HepG2 (cell line): ENCODE results near the gene NAA15. TPM values are rescaled to one million over a fixed set of nuclear protein-coding genes. Genes with fewer than 3 reads are reported as not detected.

Experiments used
- ATAC-seq: fragments of 200-7000 bp; cut with Tn5 transposase; 3 replicates; pipeline ENCODE4 v1.9.1; 2020; ENCODE audit warnings: mild to moderate bottlenecking, moderate library complexity
- BruUV-seq: library from RNA; stranded (reverse); fragments of 400-500 nt; replicated peaks from 2 replicates; lab custom pipeline; 2021; lab: Mats Ljungman, UMichigan
- CTCF ChIA-PET: fragments of 300-600 bp; formaldehyde crosslinking; extraction: SDS; loops from one replicate; lab custom pipeline; 2021; ENCODE audit warnings: low total read pairs, inconsistent platforms, low intra/inter-chr PET ratio; lab: Yijun Ruan, JAX
- POLR2A ChIA-PET: fragments of 350-600 bp; sonication (Branson Sonifier 250); formaldehyde crosslinking; loops from one replicate; lab custom pipeline; 2020; ENCODE audit warnings: antibody characterized with exemption, inconsistent platforms; lab: Yijun Ruan, JAX
- DNase-seq: peaks from one replicate; pipeline ENCODE4 v3.0.0-alpha.2; 2015; ENCODE audit warnings: low spot score
- FAIRE-seq: peaks from 3 replicates; lab custom pipeline; 2011; peaks lifted over from hg19 to GRCh38; lab: Jason Lieb, UNC
- H2AFZ ChIP-seq: one replicate; pipeline ENCODE4 v1.6.1; 2011; ENCODE audit warnings: low read length, inconsistent platforms
- H3K27ac ChIP-seq: fragments of 300-600 bp; 3 replicates; pipeline ENCODE4 v1.8.0; 2011; ENCODE audit warnings: mixed run types, mild to moderate bottlenecking, mixed read lengths, low read length, inconsistent platforms; ENCODE audit not compliant: insufficient read depth; ENCODE audit errors: extremely low read length
- H3K27me3 ChIP-seq, 2 experiments: fragments of 200-600 bp in 1 of 2; 2 replicates in 1 of 2; 3 replicates in 1 of 2; pipeline versions ENCODE4 v1.6.0 to v1.8.0; 2011; ENCODE audit warnings: low read length in 2 of 2, mild to moderate bottlenecking in 2 of 2, moderate library complexity in 2 of 2, inconsistent platforms in 1 of 2; ENCODE audit not compliant: insufficient read depth in 2 of 2, control insufficient read depth in 1 of 2
- H3K36me3 ChIP-seq, 2 experiments: fragments of 200-600 bp in 1 of 2; replicated peaks in 1 of 2; 2 replicates in 1 of 2; 3 replicates in 1 of 2; pipeline versions ENCODE4 v1.5.1 to v1.8.0; 2011; ENCODE audit warnings: low read length in 2 of 2, inconsistent platforms in 1 of 2; ENCODE audit not compliant: insufficient read depth in 2 of 2, control insufficient read depth in 1 of 2
- H3K4me1 ChIP-seq: 2 replicates; pipeline ENCODE4 v1.5.1; 2012; ENCODE audit warnings: low read length, inconsistent platforms; ENCODE audit not compliant: insufficient read depth
- H3K4me2 ChIP-seq: 2 replicates; pipeline ENCODE4 v1.6.0; 2011; ENCODE audit warnings: low read depth, low read length, inconsistent platforms
- H3K4me3 ChIP-seq, 3 experiments: fragments of 200-600 bp in 1 of 3; sonication (generic), shearing (Covaris generic) in 1 of 3; replicated peaks in 1 of 3; 2 replicates each; pipeline ENCODE4 v1.5.1; 2011 to 2016; ENCODE audit warnings: low read length in 3 of 3, inconsistent platforms in 2 of 3, low read depth in 2 of 3, mild to moderate bottlenecking in 2 of 3, control low read depth in 1 of 3, mixed read lengths in 1 of 3; ENCODE audit not compliant: insufficient read depth in 1 of 3
- H3K79me2 ChIP-seq: one replicate; pipeline ENCODE4 v1.6.1; 2011; ENCODE audit warnings: low read length, inconsistent platforms; ENCODE audit not compliant: insufficient read depth
- H3K9ac ChIP-seq: 2 replicates; pipeline ENCODE4 v1.6.0; 2011; ENCODE audit warnings: mild to moderate bottlenecking, low read depth, low read length, inconsistent platforms; ENCODE audit not compliant: insufficient read depth
- H3K9me3 ChIP-seq: 2 replicates; pipeline ENCODE4 v1.5.1; 2012; ENCODE audit warnings: mild to moderate bottlenecking, low read length
- H4K20me1 ChIP-seq: 2 replicates; pipeline ENCODE4 v1.6.0; 2011; ENCODE audit warnings: inconsistent platforms, mild to moderate bottlenecking, low read length, moderate library complexity; ENCODE audit not compliant: insufficient read depth
- ATF3 ChIP-seq: sonication (generic); formaldehyde crosslinking; IDR thresholded peaks from 2 replicates; pipeline ENCODE4 v1.4.0; 2020; ENCODE audit warnings: missing genetic modification reagents
- CCAR2 ChIP-seq: fragments of 200-400 bp; formaldehyde crosslinking; optimal IDR thresholded peaks from 2 replicates; pipeline ENCODE3; 2018; ENCODE audit warnings: low read depth, mild to moderate bottlenecking, low read length, moderate library complexity
- CSRNP1 ChIP-seq: sonication (generic); formaldehyde crosslinking; IDR thresholded peaks from 2 replicates; pipeline ENCODE4 v1.8.1; 2023; ENCODE audit warnings: mild to moderate bottlenecking, missing genetic modification reagents
- ELF4 ChIP-seq: sonication (generic); formaldehyde crosslinking; IDR thresholded peaks from 2 replicates; pipeline ENCODE4 v1.5.0; 2020; ENCODE audit warnings: missing genetic modification reagents, mild to moderate bottlenecking, moderate library complexity, borderline replicate concordance
- HNF1A ChIP-seq, 2 experiments: sonication (generic) in 1 of 2; formaldehyde crosslinking in 1 of 2; IDR thresholded peaks; 2 replicates each; pipeline versions ENCODE4 v1.4.0 to v1.6.1; 2016 to 2020; ENCODE audit warnings: borderline replicate concordance in 1 of 2, low read depth in 1 of 2, mild to moderate bottlenecking in 1 of 2, missing genetic modification reagents in 1 of 2
- HNRNPUL1 ChIP-seq: fragments of 200-400 bp; formaldehyde crosslinking; IDR thresholded peaks from 2 replicates; pipeline ENCODE4 v1.6.1; 2017; ENCODE audit warnings: low read depth, mild to moderate bottlenecking, low read length, moderate library complexity
- KDM1A ChIP-seq: IDR thresholded peaks from 2 replicates; pipeline ENCODE4 v1.6.1; 2016; ENCODE audit warnings: missing compliant biosample characterization
- MLLT10 ChIP-seq: sonication (generic); formaldehyde crosslinking; IDR thresholded peaks from 2 replicates; pipeline ENCODE4 v1.4.0; 2020; ENCODE audit warnings: missing genetic modification reagents
- NR0B2 ChIP-seq: sonication (generic); formaldehyde crosslinking; IDR thresholded peaks from 2 replicates; pipeline ENCODE4 v1.4.0; 2020; ENCODE audit warnings: mild to moderate bottlenecking, missing genetic modification reagents
- RFX3 ChIP-seq: IDR thresholded peaks from 2 replicates; pipeline ENCODE4 v1.6.1; 2016; ENCODE audit warnings: missing biosample characterization, missing genetic modification reagents
- SOX13 ChIP-seq, 3 experiments: fragments of 450-650 bp in 1 of 3; sonication (generic) in 1 of 3; formaldehyde crosslinking in 1 of 3; IDR thresholded peaks in 2 of 3; conservative IDR thresholded peaks in 1 of 3; 2 replicates each; pipeline versions ENCODE4 v1.5.0 to v1.6.1; 2016 to 2020; ENCODE audit warnings: antibody characterized with exemption in 1 of 3, mild to moderate bottlenecking in 1 of 3, missing compliant biosample characterization in 1 of 3, missing genetic modification reagents in 1 of 3, moderate library complexity in 1 of 3
- WIZ ChIP-seq: sonication (generic); formaldehyde crosslinking; IDR thresholded peaks from 2 replicates; pipeline ENCODE4 v1.5.1; 2020; ENCODE audit warnings: mild to moderate bottlenecking, missing genetic modification reagents
- ZC3H13 ChIP-seq: sonication (generic); formaldehyde crosslinking; IDR thresholded peaks from 2 replicates; pipeline ENCODE4 v1.8.1; 2023; ENCODE audit warnings: mild to moderate bottlenecking, missing genetic modification reagents, moderate library complexity
- ZFP90 ChIP-seq: sonication (generic); formaldehyde crosslinking; IDR thresholded peaks from 2 replicates; pipeline ENCODE4 v1.8.0; 2022; ENCODE audit warnings: missing genetic modification reagents, mild to moderate bottlenecking, inconsistent platforms, borderline replicate concordance
- ZNF121 ChIP-seq: sonication (generic); formaldehyde crosslinking; IDR thresholded peaks from 2 replicates; pipeline ENCODE4 v1.5.0; 2020; ENCODE audit warnings: mild to moderate bottlenecking, missing genetic modification reagents
- ZSCAN22 ChIP-seq: sonication (generic); formaldehyde crosslinking; IDR thresholded peaks from 2 replicates; pipeline ENCODE4 v1.4.0; 2020; ENCODE audit warnings: mild to moderate bottlenecking, missing genetic modification reagents
- ZSCAN9 ChIP-seq: IDR thresholded peaks from 2 replicates; pipeline ENCODE4 v1.6.1; 2016; ENCODE audit warnings: borderline replicate concordance
- WGBS: methylation state at CpG from one replicate; pipeline ENCODE4 v1.1.6; 2017; ENCODE audit warnings: low lambda C conversion rate; 5-methylcytosine and 5-hydroxymethylcytosine counted together
- in situ Hi-C: cut with HindIII; loops from 2 replicates; pipeline ENCODE4 v1.10.0; 2017; ENCODE audit warnings: low pct_unique_long_range_greater_than_20kb; ENCODE audit not compliant: extremely low pct_ligation_motif_present
- intact Hi-C: fragments of 100-400 bp; cut with micrococcal nuclease; formaldehyde crosslinking; loops from one replicate; pipeline ENCODE4 v1.10.0; 2022; ENCODE audit not compliant: unreplicated experiment
- polyA plus RNA-seq, 8 experiments: library from polyadenylated mRNA; depleted of rRNA in 3 of 8; stranded (reverse) in 7 of 8; unstranded in 1 of 8; fragments of >200 nt; fragmentation: Illumina TruSeq in 4 of 8; extraction: Trizol in 4 of 8; gene quantifications; 2 replicates each; pipeline versions ENCODE4 v1.2.1 to v1.2.3, GENCODE V29; 2011 to 2016; ENCODE audit warnings: low read depth in 4 of 8, missing spikeins in 1 of 8, mixed read lengths in 1 of 8; ENCODE audit not compliant: insufficient read depth in 1 of 8
- total RNA-seq, 5 experiments: library from RNA; depleted of rRNA; stranded (reverse); fragments of >200 nt; fragmentation: Illumina TruSeq; extraction: Trizol; gene quantifications; 2 replicates each; pipeline ENCODE4 v1.2.3, GENCODE V29; 2016; ENCODE audit warnings: low read depth in 1 of 5

The NAA15 gene
- total and polyA plus RNA-seq, 2 of the 13 experiments (the other 11 are each of a cell fraction or from before 2014, with no cell fraction given) = 6.2 to 50.2 TPM

GRCh38 chr4:139361301-139361700 lies 60.0 kb downstream of the NAA15 start:
- BruUV-seq = no TSS peak
- intact Hi-C loops = no loop called here
- Histone ChIP-seq H3K27me3 (no peaks in the 10 kb centered on the region), H3K79me2 (no peaks in the 10 kb centered on the region), H3K27ac (no peak overlapping the region), H3K4me2 (no peak overlapping the region), H3K9me3 (no peaks in the 10 kb centered on the region), H2AFZ (no peak overlapping the region), H3K36me3 (peaks cover 8 to 66% of the 10 kb centered on the region in 2 experiments), H3K4me1 (no peaks in the 10 kb centered on the region), H3K4me3 (no peak overlapping the region), H4K20me1 (no peaks in the 10 kb centered on the region), H3K9ac (no peak overlapping the region)
- WGBS = 98% methylated on average over 1 of the region's 1 CpG
- no peak for FAIRE-seq
- in situ Hi-C loops = no loop called here
- DNase-seq = no peak
- CTCF ChIA-PET = no interaction called here
- POLR2A ChIA-PET = no interaction called here
- ATAC-seq = no peak
- no peak for TF ChIP-seq HNF1A (IDR thresholded peaks at IDR 0.05; ENCODE audit: low read depth)
- TF ChIP-seq HNF1A (CRISPR knock-in tag; IDR thresholded peaks at IDR 0.05; ENCODE audit: borderline replicate concordance) = no peak
- no peak for TF ChIP-seq SOX13 (IDR thresholded peaks at IDR 0.05)
- no peak for TF ChIP-seq SOX13 (CRISPR knock-in tag; conservative IDR thresholded peaks at IDR 0.05 in 1 of 2, IDR thresholded peaks at IDR 0.05 in 1 of 2)
- TF ChIP-seq HNRNPUL1 = no peak
- no peak for TF ChIP-seq MLLT10 (CRISPR knock-in tag)
- no peak for TF ChIP-seq ATF3
- TF ChIP-seq CSRNP1 (CRISPR knock-in tag) = no peak
- no peak for TF ChIP-seq ZC3H13 (CRISPR knock-in tag)
- TF ChIP-seq NR0B2 (CRISPR knock-in tag) = no peak
- TF ChIP-seq KDM1A (CRISPR knock-in tag) = no peak
- no peak for TF ChIP-seq ZNF121 (CRISPR knock-in tag)
- TF ChIP-seq CCAR2 = no peak
- no peak for TF ChIP-seq ELF4
- no peak for TF ChIP-seq WIZ (CRISPR knock-in tag)
- TF ChIP-seq ZSCAN9 = no peak
- no peak for TF ChIP-seq RFX3
- TF ChIP-seq ZSCAN22 = no peak
- no peak for TF ChIP-seq ZFP90 (CRISPR knock-in tag)
